22Rv1 (cell line): ENCODE results near the gene EYS.

Source experiments
- CTCF ChIP-seq: fragments of 450-650 bp; IDR thresholded peaks from 2 replicates; pipeline ENCODE4 v1.5.1; 2017; ENCODE audit warnings: mild to moderate bottlenecking
- ZFX ChIP-seq: fragments of 450-650 bp; IDR thresholded peaks from 2 replicates; pipeline ENCODE4 v1.6.1; 2017; ENCODE audit warnings: antibody characterized with exemption, borderline replicate concordance

GRCh38 chr6:63821442-63821841, 1885.6 kb downstream of the EYS start:
- no peak for TF ChIP-seq CTCF
- TF ChIP-seq ZFX, result no peak
